ENCODE results near the gene GATAD2A.
"Not testable (repeated sequence)": the region's sequence is repeated elsewhere in the genome, so short reads cannot be mapped to it uniquely, and the experiment has no call there.

Gene GATAD2A

GRCh38 chr19:19470579-19470978, 65.1 kb downstream of the GATAD2A start:
- H3K27me3 ChIP-seq (ENCODE audit: low read depth, low read length) = no peaks in the 10 kb centered on the region
- no peak overlapping the region for H3K9ac ChIP-seq (ENCODE audit: low read length)
- H4K20me1 ChIP-seq (ENCODE audit: insufficient read depth, low read length) = peaks cover 25% of the 10 kb centered on the region
- peaks cover 63% of the 10 kb centered on the region for H3K79me2 ChIP-seq (ENCODE audit: low read length)
- H3K4me3 ChIP-seq (ENCODE audit: low read length) = no peak overlapping the region
- peaks cover 32% of the 10 kb centered on the region for H3K4me1 ChIP-seq (ENCODE audit: low read length)
- TF ChIP-seq, protein P1, sequence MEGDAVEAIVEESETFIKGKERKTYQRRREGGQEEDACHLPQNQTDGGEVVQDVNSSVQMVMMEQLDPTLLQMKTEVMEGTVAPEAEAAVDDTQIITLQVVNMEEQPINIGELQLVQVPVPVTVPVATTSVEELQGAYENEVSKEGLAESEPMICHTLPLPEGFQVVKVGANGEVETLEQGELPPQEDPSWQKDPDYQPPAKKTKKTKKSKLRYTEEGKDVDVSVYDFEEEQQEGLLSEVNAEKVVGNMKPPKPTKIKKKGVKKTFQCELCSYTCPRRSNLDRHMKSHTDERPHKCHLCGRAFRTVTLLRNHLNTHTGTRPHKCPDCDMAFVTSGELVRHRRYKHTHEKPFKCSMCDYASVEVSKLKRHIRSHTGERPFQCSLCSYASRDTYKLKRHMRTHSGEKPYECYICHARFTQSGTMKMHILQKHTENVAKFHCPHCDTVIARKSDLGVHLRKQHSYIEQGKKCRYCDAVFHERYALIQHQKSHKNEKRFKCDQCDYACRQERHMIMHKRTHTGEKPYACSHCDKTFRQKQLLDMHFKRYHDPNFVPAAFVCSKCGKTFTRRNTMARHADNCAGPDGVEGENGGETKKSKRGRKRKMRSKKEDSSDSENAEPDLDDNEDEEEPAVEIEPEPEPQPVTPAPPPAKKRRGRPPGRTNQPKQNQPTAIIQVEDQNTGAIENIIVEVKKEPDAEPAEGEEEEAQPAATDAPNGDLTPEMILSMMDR (IDR thresholded peaks at IDR 0.05; ENCODE audit: low read depth, low read length) = no peak
- no peak for TF ChIP-seq EZH2phosphoT487 (IDR thresholded peaks at IDR 0.05; ENCODE audit: low read depth)
- no peak overlapping the region for H3K27ac ChIP-seq (ENCODE audit: low read length)
- no peak overlapping the region for H3K4me2 ChIP-seq (ENCODE audit: low read length)
- H3K9me3 ChIP-seq (ENCODE audit: insufficient read depth, low read length) = peaks cover 17% of the 10 kb centered on the region
- H3K36me3 ChIP-seq (replicated peaks; ENCODE audit: low read depth, low read length) = peaks cover 48% of the 10 kb centered on the region
- no peak overlapping the region for H2AFZ ChIP-seq (ENCODE audit: low read depth, low read length)

DNA sequence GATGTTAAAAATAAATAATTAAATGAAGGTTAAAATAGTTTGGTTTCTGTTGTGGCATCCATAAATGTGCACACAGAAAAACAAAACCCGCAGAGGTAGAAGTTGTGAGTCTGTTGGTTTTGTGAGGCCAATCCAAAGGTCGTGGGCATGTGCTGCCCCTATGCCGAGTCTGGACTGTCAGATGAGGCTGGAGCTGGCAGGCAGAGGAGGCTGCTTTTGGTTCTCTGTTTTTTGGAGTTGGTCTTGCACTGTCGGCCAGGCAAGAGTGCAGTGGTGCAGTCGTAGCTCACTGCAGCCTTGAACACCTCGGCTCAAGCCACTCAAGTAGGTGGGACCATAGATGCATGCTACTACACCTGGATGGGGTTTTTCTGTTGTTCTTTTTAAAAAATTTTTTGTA, 66.2 kb downstream of the GATAD2A start:
- no peak overlapping the region for H3K4me3 ChIP-seq (ENCODE audit: low read length)
- no peak for TF ChIP-seq EZH2phosphoT487 (IDR thresholded peaks at IDR 0.05; ENCODE audit: low read depth)
- TF ChIP-seq, protein P1 (IDR thresholded peaks at IDR 0.05; ENCODE audit: low read depth, low read length) = no peak
- H3K9ac ChIP-seq (ENCODE audit: low read length) = no peak overlapping the region
- H3K36me3 ChIP-seq (replicated peaks; ENCODE audit: low read depth, low read length) = peaks cover 39% of the 10 kb centered on the region
- no peak overlapping the region for H3K4me2 ChIP-seq (ENCODE audit: low read length)
- peaks cover 41% of the 10 kb centered on the region for H3K4me1 ChIP-seq (ENCODE audit: low read length)
- no peak overlapping the region for H3K27ac ChIP-seq (ENCODE audit: low read length)
- peaks cover 72% of the 10 kb centered on the region for H3K79me2 ChIP-seq (ENCODE audit: low read length)
- H4K20me1 ChIP-seq (ENCODE audit: insufficient read depth, low read length) = peaks cover 28% of the 10 kb centered on the region
- peaks cover 17% of the 10 kb centered on the region for H3K9me3 ChIP-seq (ENCODE audit: insufficient read depth, low read length)
- H2AFZ ChIP-seq (ENCODE audit: low read depth, low read length) = no peak overlapping the region
- H3K27me3 ChIP-seq (ENCODE audit: low read depth, low read length) = no peaks in the 10 kb centered on the region

DNA sequence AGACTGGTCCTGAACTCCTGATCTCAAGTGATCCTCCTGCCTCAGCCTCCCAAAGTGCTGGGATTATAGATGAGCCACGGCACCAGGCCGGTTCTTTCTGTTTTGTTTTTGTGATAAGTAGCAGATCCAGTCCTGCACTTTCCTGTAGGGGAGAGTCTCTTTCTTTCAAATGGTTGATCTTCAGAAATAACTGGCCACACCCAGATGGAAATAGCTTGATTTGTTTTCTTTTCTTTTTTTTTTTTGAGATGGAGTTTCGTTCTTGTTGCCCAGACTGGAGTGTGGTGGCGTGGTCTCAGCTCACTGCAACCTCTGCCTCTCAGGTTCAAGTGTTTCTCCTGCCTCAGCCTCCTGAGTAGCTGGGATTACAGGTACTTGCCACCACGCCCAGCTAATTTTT, 66.6 kb downstream of the GATAD2A start:
- H4K20me1 ChIP-seq (ENCODE audit: insufficient read depth, low read length) = peaks cover 32% of the 10 kb centered on the region
- H3K4me1 ChIP-seq (ENCODE audit: low read length) = peaks cover 41% of the 10 kb centered on the region
- not testable (repeated sequence) for H3K27me3 ChIP-seq (ENCODE audit: low read depth, low read length); H3K4me2 ChIP-seq (ENCODE audit: low read length); H3K27ac ChIP-seq (ENCODE audit: low read length); H2AFZ ChIP-seq (ENCODE audit: low read depth, low read length); H3K9ac ChIP-seq (ENCODE audit: low read length); H3K4me3 ChIP-seq (ENCODE audit: low read length)
- H3K36me3 ChIP-seq (replicated peaks; ENCODE audit: low read depth, low read length) = peaks cover 36% of the 10 kb centered on the region
- peaks cover 17% of the 10 kb centered on the region for H3K9me3 ChIP-seq (ENCODE audit: insufficient read depth, low read length)
- peaks cover 74% of the 10 kb centered on the region for H3K79me2 ChIP-seq (ENCODE audit: low read length)

DNA sequence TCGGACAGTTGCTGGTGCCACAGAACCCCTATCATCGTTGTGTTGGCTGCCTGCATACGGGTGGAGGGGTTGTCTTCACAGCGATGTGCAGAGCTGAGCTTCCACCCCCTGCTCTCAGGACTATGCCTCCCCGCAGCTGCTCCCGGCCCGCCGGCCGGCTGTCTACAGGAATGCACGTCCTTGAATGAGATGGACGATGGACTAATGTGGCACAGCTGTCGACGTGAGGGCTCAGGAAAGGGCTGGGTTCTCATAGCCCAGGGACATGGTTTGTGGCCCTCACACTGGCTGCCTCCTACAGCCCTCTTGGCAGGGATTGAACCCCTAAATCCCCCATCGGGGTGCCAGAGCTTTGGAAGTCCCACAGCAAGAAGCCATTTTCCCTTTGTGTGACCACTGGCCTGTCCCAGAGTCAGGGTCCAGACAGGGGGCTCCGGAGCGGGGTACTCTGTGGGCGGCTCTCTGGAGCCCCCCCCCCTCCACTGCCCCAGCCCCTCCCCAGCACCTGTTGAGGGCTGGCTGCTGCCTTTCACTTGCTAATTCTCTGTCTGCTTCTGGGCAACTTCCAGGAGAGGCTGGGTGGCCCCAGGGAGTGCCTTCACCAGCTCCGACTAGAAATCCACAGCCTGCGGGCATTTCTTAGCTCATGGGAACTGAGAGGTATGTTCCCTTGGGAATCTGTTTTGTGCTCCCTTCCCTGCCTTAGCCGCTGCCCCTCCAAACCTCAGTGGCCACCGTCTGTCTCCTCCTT, 69.7 kb downstream of the GATAD2A start:
- Histone ChIP-seq H3K27ac (ENCODE audit: low read length) (no peak overlapping the region), H3K4me2 (ENCODE audit: low read length) (no peak overlapping the region), H3K9me3 (ENCODE audit: insufficient read depth, low read length) (no peaks in the 10 kb centered on the region), H3K36me3 (replicated peaks; ENCODE audit: low read depth, low read length) (peaks cover 15% of the 10 kb centered on the region), H2AFZ (ENCODE audit: low read depth, low read length) (no peak overlapping the region), H3K4me3 (ENCODE audit: low read length) (no peak overlapping the region), H4K20me1 (ENCODE audit: insufficient read depth, low read length) (peaks cover 45% of the 10 kb centered on the region), H3K79me2 (ENCODE audit: low read length) (peaks cover 93% of the 10 kb centered on the region), H3K27me3 (ENCODE audit: low read depth, low read length) (no peaks in the 10 kb centered on the region), H3K9ac (ENCODE audit: low read length) (no peak overlapping the region), H3K4me1 (ENCODE audit: low read length) (peaks cover 45% of the 10 kb centered on the region)
- no peak for TF ChIP-seq EZH2phosphoT487 (IDR thresholded peaks at IDR 0.05; ENCODE audit: low read depth)
- TF ChIP-seq, protein P1 (IDR thresholded peaks at IDR 0.05; ENCODE audit: low read depth, low read length) = no peak
